Osteocyte (in vitro differentiated cells): Measurements from ENCODE around the gene POTED. TPM values are rescaled to one million over a fixed set of nuclear protein-coding genes. Genes with fewer than 3 reads are reported as not detected.
"Not testable (repeated sequence)": the region's sequence is repeated elsewhere in the genome, so short reads cannot be mapped to it uniquely, and the experiment has no call there.

Source experiments
- DNase-seq: peaks from one replicate; pipeline ENCODE4 v3.0.0; 2021; ENCODE audit warnings: mixed read lengths; ENCODE audit not compliant: unreplicated experiment; ENCODE audit errors: extremely low spot score
- H3K27ac Mint-ChIP-seq: one replicate; pipeline ENCODE4 v1.8.0; 2021; ENCODE audit warnings: mild to moderate bottlenecking, mixed read lengths; ENCODE audit not compliant: unreplicated experiment
- H3K27me3 Mint-ChIP-seq: one replicate; pipeline ENCODE4 v1.8.0; 2021; ENCODE audit warnings: mixed read lengths; ENCODE audit not compliant: unreplicated experiment
- H3K36me3 Mint-ChIP-seq: one replicate; pipeline ENCODE4 v1.8.0; 2021; ENCODE audit warnings: mixed read lengths; ENCODE audit not compliant: unreplicated experiment
- H3K4me1 Mint-ChIP-seq: one replicate; pipeline ENCODE4 v1.8.0; 2021; ENCODE audit warnings: mixed read lengths; ENCODE audit not compliant: unreplicated experiment
- H3K4me3 Mint-ChIP-seq: one replicate; pipeline ENCODE4 v1.8.0; 2021; ENCODE audit warnings: mild to moderate bottlenecking, moderate library complexity, mixed read lengths; ENCODE audit not compliant: unreplicated experiment
- H3K9me3 Mint-ChIP-seq: one replicate; pipeline ENCODE4 v1.8.0; 2021; ENCODE audit warnings: mixed read lengths; ENCODE audit not compliant: unreplicated experiment
- long read RNA-seq: library from polyadenylated mRNA; unstranded; transcript quantifications from one replicate; pipeline ENCODE4 v2.0.0, GENCODE V29; 2021
- microRNA-seq: library from miRNA; unstranded; fragments of <30 nt; microRNA quantifications from one replicate; pipeline ENCODE4 v1.1.0, GENCODE V29; 2020; ENCODE audit not compliant: unreplicated experiment
- total RNA-seq: library from RNA; stranded (reverse); gene quantifications from 2 replicates; pipeline ENCODE4 v1.2.1, GENCODE V29; 2021

POTED gene
- not detected in 2 replicates for total RNA-seq
- long read RNA-seq = 0 reads

DNA sequence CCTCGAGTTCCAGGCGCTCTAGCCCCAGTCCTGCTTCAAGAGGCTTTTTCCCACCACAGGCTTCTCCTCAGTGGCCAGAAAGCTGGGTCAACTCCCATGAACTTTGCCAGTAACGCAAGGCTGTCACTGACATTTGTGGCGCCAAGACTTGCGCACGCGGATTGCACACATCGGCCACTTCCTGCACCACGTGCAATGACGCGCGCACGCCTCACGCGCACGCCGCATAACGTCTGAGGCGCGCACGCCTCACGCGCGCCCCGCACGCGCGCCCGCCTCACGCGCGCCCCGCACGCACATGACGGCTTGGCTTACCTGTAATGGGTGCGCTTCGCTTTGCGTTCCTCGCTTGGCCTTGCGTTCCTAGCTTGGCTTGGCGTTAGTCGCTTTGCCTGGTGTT lies at the start of gene POTED:
Gene POTED (plus strand): TSS at position 301 of the 400 bp plus-strand sequence. CDS start 452 bp downstream, outside the sequence.
- not testable (repeated sequence) for H3K4me3 Mint-ChIP-seq, DNase-seq, H3K4me1 Mint-ChIP-seq, H3K9me3 Mint-ChIP-seq, H3K27me3 Mint-ChIP-seq, H3K36me3 Mint-ChIP-seq, H3K27ac Mint-ChIP-seq

- H3K27me3 Mint-ChIP-seq, H3K36me3 Mint-ChIP-seq, H3K4me3 Mint-ChIP-seq, H3K27ac Mint-ChIP-seq, DNase-seq, H3K4me1 Mint-ChIP-seq, H3K9me3 Mint-ChIP-seq: not testable (repeated sequence)
Measured at GRCh38 chr21:13650101-13650500, 40.5 kb downstream of the POTED start.

- not testable (repeated sequence) for H3K36me3 Mint-ChIP-seq, H3K4me3 Mint-ChIP-seq, DNase-seq
Measured at GRCh38 chr21:13651746-13652145, 42.2 kb downstream of the POTED start.

More at GRCh38 chr21:13651746-13652145, 42.2 kb downstream of the POTED start:
- not testable (repeated sequence) for H3K27ac Mint-ChIP-seq, H3K4me1 Mint-ChIP-seq, H3K27me3 Mint-ChIP-seq, H3K9me3 Mint-ChIP-seq

Small RNA genes lying within 50 kb of the gene (microRNA-seq; reads per million reads assigned to microRNA genes)
- not detected for gene MIR3118-1
